ENCODE results near the gene ABCB10.
"Not testable (repeated sequence)": the region's sequence is repeated elsewhere in the genome, so short reads cannot be mapped to it uniquely, and the experiment has no call there.

The ABCB10 gene

GRCh38 chr1:229558460-229559335 lies at the start of gene ABCB10:
Gene ABCB10 (minus strand): TSS chr1:229558707. CDS start chr1:229558652, 55 bp downstream.
- DNase-seq (ENCODE audit: low read depth in 1 of 2, low spot score in 1 of 2) = peak; percentile 81 to 82

- DNase-seq (ENCODE audit: low read depth in 1 of 2, low spot score in 1 of 2) = no peak
Observed at GRCh38 chr1:229607370-229607769, 48.9 kb upstream of the ABCB10 start.

GRCh38 chr1:229603371-229604005 lies 45.0 kb upstream of the ABCB10 start:
- no peak for DNase-seq (ENCODE audit: low read depth in 1 of 2, low spot score in 1 of 2)

GRCh38 chr1:229600229-229600628 lies 41.7 kb upstream of the ABCB10 start:
- no peak for DNase-seq (ENCODE audit: low read depth in 1 of 2, low spot score in 1 of 2)

GRCh38 chr1:229599218-229599954 lies 40.9 kb upstream of the ABCB10 start:
- no peak for DNase-seq (ENCODE audit: low read depth in 1 of 2, low spot score in 1 of 2)

- no peak for DNase-seq (ENCODE audit: low read depth in 1 of 2, low spot score in 1 of 2)
Observed at GRCh38 chr1:229597877-229598276, 39.4 kb upstream of the ABCB10 start.

- DNase-seq (ENCODE audit: low read depth in 1 of 2, low spot score in 1 of 2) = no peak
Observed at GRCh38 chr1:229596925-229597699, 38.6 kb upstream of the ABCB10 start.

GRCh38 chr1:229595876-229596275 lies 37.4 kb upstream of the ABCB10 start:
- DNase-seq (ENCODE audit: low read depth in 1 of 2, low spot score in 1 of 2) = not testable (repeated sequence)

GRCh38 chr1:229594227-229595008 lies 35.9 kb upstream of the ABCB10 start:
- no peak for DNase-seq (ENCODE audit: low read depth in 1 of 2, low spot score in 1 of 2)

- no peak for DNase-seq (ENCODE audit: low read depth in 1 of 2, low spot score in 1 of 2)
Observed at GRCh38 chr1:229593800-229594199, 35.3 kb upstream of the ABCB10 start.

- no peak for DNase-seq (ENCODE audit: low read depth in 1 of 2, low spot score in 1 of 2)
Observed at GRCh38 chr1:229590119-229590518, 31.6 kb upstream of the ABCB10 start.

GRCh38 chr1:229585338-229585737 lies 26.8 kb upstream of the ABCB10 start:
- no peak for DNase-seq (ENCODE audit: low read depth in 1 of 2, low spot score in 1 of 2)

- no peak for DNase-seq (ENCODE audit: low read depth in 1 of 2, low spot score in 1 of 2)
Observed at GRCh38 chr1:229582715-229583114, 24.2 kb upstream of the ABCB10 start.

- no peak for DNase-seq (ENCODE audit: low read depth in 1 of 2, low spot score in 1 of 2)
Observed at GRCh38 chr1:229582011-229582694, 23.6 kb upstream of the ABCB10 start.

- DNase-seq (ENCODE audit: low read depth in 1 of 2, low spot score in 1 of 2) = no peak
Observed at GRCh38 chr1:229581485-229581884, 23.0 kb upstream of the ABCB10 start.

- DNase-seq (ENCODE audit: low read depth in 1 of 2, low spot score in 1 of 2) = no peak
Observed at GRCh38 chr1:229579059-229579673, 20.7 kb upstream of the ABCB10 start.

- DNase-seq (ENCODE audit: low read depth in 1 of 2, low spot score in 1 of 2) = no peak
Observed at GRCh38 chr1:229578168-229579058, 19.9 kb upstream of the ABCB10 start.
